GM18519 (cell line): ENCODE data around the gene TXNDC11.

ENCODE experiments used
- ATAC-seq: cut with Tn5 transposase; IDR thresholded peaks from one replicate; pipeline ENCODE4 v1.9.1; 2021; ENCODE audit warnings: mild to moderate bottlenecking, moderate library complexity; ENCODE audit not compliant: unreplicated experiment, low FRiP score

TXNDC11 gene

DNA sequence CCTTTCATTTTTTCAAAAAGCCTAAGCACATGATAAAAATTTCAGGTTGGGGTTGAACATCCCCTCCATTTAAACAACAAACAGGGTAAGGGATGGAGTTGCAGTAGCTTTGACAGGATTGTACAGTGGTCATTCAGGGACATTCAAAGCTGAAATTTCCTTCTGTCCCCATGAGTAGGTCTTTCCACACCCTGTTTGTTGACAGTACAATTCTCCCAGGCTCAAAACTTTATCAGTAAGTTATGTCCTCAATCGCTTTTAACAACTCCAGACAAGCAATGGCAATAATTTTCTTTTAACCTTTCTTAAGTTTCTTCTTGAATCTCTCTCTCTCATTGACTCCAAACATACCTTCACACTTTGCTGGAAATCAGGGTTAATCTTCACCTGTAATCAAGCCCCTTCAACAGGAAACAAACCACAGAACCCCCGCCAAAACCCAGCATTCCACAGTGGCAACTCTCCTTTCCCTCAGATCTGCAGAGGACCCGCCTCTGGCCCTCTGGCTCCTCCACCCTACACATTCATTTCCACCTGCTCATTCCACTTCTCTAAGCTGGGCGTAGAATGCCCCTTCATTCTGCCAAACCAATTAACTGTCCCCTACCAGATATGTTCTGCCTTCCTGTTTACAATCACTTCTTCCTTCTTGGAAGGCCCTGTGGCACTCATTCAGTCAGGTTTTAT, 20.7 kb downstream of the TXNDC11 start:
- no peak for ATAC-seq

- ATAC-seq, result no peak
Measured at GRCh38 chr16:11719762-11720161, 22.9 kb downstream of the TXNDC11 start.

DNA sequence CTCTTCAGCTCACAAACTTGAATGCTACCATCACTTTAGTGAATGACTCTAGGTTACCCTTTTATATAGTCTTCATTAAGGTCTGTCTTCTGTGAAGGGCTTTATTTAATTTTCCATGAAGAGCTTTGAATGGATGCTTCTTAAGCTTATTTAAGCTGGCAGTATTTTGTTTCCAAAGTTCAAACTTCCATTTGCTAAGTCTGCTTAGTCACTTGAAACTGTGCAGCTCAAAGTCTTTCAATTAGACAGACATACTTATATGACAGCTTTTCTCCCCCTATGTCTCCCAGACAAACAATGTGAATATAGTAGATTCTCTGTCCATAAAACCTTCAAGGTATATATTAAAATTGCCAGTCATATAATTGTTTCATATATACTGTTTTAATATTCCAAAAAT, 23.5 kb downstream of the TXNDC11 start:
- ATAC-seq, result no peak

DNA sequence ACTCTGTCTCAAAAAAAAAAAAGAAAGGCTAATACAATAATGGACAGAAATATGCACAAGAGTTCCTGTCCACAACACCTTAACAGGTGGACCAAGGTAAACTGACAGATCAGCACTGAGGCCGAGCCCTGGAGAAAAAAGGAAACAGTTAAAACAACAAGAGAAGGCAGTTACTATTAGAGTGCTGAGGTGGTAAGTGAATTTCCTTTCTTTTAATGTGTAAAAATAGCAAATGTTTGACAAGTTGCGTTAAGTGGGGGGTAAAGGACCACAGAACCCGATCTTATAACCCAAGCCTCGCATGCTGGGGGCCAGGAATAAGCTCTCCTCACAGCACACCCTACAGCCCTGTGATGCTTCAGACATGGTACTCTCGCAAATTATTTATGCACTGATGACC, 24.8 kb downstream of the TXNDC11 start:
- no peak for ATAC-seq

GRCh38 chr16:11716336-11716735, 26.3 kb downstream of the TXNDC11 start:
- no peak for ATAC-seq

DNA sequence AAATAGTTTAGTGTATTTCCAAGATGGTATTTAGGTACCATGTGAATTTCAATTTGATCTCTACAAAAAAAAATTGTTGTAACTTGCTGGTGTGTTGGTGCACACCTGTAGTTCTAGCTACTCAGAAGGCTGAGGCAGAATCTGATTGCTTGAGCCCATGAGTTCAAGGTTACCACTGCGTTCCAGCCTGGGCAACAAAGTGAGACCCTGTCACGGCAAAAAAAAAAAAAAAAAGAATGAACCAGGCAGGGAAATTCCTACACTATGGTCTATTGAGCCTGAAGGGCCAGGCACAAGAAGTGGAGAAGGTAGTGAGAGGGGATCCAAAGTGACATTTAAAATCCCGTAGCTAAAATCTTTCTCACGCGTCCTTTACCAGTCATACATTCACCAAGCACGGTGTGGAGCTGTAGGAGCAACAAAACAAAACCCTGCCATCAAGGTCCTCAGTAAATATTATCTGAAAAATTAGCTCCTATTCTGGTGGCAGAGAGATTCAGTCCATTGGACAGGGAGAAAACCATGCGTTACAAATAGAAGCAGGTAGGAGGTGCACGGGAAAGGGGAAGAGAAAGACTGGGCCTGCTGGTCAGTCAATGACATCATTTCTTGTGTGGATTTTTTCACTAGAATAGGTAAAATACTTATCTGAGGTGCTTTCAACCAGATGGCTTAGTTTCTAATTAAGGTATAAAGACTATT, 27.3 kb downstream of the TXNDC11 start:
- ATAC-seq, result no peak

GRCh38 chr16:11712122-11712521, 30.5 kb downstream of the TXNDC11 start:
- ATAC-seq, result no peak

DNA sequence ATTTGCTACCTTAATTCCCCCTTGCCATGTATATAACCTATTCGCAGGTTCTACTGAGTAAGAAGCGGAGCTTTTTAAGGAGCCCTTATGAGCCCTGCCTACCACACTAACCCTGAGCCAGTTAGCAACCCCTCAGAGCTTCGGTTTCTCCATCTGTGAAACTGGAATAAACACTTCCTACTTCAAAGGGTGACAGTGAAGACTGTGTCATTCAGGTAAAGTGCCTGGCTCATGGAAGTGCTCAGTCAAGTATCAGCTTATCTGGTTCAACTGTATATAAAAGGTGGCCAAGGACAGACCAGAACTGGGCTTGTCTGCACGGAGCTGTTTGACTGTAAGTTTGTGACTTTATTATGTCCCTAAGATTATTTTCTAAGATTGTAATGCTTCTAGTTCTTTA, 31.0 kb downstream of the TXNDC11 start:
- ATAC-seq, result no peak

DNA sequence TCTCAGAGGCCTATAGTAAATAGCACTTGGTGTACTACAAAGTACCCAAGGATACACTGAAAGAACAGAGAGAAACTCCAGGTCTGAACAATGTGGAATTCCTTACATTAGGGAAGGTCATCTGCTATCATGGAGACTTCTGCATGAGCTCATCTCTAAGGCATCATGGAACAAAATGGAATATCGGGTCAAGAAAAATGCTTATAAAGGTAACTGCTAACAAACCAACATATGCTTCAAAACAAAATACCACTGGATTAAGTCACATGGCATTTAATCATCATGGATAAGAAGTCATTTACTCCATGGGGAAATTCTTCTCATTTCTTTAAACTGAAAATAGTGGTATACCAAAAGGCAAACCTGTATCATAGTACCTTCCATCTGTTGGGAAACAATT, 34.2 kb downstream of the TXNDC11 start:
- no peak for ATAC-seq

DNA sequence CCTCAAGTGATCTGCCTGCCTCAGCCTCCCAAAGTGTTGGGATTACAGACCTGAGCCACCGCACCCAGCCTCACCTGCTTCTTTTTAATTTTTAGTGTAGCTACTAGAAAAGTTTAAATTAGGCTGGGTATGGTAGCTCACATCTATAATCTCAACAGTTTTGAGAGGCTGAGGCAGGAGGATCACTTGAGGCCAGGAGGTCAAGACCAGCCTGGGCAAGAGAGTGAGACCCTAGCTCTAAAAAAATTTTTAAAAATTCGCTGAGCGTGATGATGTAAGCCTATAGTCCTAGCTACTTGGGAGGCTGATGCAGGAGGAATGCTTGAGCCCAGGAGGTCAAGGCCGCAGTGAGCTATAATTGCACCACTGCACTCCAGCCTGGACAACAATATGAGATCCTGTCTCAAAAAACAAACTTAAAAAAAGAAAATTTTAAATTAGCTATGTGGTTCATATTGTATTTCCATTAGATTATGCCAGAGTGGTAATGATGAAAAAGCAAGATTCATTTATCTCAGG, 34.9 kb downstream of the TXNDC11 start:
- no peak for ATAC-seq

DNA sequence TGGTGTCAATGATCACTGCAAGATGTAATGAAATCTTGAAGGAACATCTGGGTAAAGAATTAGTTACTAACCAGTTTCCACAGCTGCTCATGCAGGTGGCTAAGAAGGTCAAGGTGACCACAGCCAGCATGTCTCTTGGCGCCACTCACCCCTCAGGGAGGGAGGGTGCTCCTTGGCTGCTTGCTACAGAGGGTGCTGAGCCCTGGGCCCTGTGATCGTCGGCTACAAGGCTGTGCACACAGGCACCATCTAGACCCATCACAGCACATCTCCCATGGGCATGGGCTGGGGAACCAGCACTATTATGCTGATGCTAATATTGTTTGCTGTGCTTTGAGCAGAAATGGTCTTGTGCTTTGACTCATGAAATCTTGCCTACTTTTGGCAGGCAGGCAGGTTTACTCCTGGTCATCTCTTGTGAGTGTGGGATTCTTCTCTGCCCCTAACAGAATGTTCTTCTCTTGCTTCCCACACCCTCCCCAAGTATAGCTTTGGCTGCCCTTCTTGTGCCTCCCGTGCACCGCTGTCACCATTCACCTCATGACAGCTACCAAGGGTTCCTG, 36.4 kb downstream of the TXNDC11 start:
- ATAC-seq, result no peak

GRCh38 chr16:11705311-11706025, 37.2 kb downstream of the TXNDC11 start:
- ATAC-seq, result no peak

GRCh38 chr16:11700264-11701029, 42.2 kb downstream of the TXNDC11 start:
- ATAC-seq, result no peak

- ATAC-seq, result no peak
Measured at GRCh38 chr16:11699234-11699894, 43.3 kb downstream of the TXNDC11 start.

DNA sequence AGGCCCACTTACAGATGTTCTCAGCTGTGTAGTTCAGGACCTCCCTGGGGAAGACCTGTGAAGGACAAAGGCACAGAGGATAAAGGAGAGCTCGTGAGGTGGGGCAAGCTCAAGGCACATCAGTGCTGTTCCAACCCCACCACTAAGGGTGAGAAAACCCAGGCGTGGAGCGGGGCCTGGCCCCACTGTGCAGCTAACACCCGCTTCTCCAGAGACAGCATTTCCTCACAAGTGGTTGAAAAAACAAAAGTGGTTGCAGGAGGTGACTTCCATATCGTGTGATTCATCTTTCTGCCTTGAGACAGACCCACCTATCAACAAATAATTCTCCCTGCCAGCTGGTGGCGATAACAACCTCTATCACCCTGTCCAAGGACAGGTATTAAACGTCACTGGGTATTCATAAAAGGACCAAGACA, 44.4 kb downstream of the TXNDC11 start:
- ATAC-seq, result no peak

DNA sequence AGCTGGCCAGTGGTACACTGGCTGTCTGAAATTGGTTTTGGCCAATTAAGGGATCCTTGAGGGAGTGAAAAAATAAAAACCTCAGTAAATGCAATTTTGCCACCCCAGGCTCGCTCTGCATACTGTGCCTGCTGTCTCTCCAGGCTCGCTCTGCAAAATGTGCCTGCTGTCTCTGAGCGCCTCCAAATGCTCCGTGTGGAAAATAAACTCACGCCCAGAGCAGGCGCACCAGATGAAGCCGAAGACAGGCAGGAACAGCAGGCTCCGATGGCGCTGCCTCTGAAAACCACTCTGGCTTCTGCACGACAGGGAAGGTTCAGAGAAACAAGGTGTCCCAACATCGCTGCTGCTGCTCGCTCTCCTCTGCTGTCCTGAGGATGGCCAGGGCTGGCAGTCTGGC, 45.3 kb downstream of the TXNDC11 start:
- no peak for ATAC-seq

- ATAC-seq, result no peak
Measured at GRCh38 chr16:11696266-11697012, 46.2 kb downstream of the TXNDC11 start.

DNA sequence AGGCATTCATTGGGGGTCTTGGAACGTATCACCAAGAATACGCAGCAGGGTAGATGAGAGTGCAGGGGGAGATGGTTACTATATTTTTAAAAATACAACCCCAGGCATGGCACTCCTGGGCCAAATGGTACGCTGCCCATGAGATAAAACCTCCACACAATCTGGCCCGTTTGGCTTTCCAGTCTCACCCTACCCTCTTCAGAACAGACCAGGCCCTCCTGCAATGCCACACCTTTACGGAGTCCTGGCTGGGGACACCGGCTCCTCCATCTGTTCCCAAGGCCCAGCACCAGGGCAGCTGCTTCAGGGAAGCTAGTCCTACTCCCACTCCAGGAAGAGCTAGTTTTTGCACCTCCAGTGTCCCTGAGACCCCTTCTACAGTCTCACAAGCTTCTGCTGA, 50.0 kb downstream of the TXNDC11 start:
- no peak for ATAC-seq

DNA sequence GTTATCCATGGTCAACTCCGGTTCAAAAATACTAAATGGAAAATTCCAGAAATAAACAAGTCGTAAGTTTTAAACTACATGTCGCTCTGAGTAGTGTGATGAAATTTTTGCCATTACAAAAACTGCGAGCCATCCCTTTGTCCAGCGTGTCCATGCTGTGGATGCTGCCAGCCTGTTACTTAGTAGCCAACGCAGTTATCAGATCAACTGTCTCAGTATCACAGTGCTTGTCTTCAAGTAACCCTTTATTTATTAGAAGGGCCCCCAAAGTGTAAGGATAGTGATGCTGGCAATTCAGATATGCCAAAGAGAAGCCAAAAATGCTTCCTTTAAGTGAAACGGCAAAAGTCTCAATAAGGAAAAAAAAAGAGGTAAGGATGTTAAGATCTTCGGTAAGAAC, 50.5 kb downstream of the TXNDC11 start:
- no peak for ATAC-seq
